Measurements from ENCODE around the gene ADAMTS6. TPM values are rescaled to one million over a fixed set of nuclear protein-coding genes. Genes with fewer than 3 reads are reported as not detected.

Gene ADAMTS6
- total RNA-seq, 2 experiments from 2014 or later = 1.1 to 1.9 TPM

DNA sequence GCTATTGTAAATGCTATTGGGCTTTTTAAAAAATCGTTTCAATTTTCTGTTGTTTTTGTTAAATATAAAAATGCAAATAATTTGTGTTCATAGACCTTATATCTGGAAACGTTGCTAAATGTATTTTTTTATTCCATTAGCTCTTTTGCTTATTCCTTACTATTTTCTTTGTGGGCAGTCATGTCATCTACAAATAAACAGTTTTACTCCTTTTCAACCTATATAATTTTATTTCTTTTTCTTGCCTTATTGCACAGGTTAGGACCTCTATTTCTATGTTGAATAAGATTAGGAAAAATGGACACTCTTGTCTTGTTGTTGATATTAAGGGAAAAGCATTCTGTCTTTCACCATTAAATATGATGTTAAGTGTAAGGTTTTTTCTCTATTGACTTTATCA, 364.2 kb downstream of the ADAMTS6 start:
- H3K9me3 Mint-ChIP-seq = peaks cover 6% of the 10 kb centered on the region
- TF ChIP-seq, protein P1, sequence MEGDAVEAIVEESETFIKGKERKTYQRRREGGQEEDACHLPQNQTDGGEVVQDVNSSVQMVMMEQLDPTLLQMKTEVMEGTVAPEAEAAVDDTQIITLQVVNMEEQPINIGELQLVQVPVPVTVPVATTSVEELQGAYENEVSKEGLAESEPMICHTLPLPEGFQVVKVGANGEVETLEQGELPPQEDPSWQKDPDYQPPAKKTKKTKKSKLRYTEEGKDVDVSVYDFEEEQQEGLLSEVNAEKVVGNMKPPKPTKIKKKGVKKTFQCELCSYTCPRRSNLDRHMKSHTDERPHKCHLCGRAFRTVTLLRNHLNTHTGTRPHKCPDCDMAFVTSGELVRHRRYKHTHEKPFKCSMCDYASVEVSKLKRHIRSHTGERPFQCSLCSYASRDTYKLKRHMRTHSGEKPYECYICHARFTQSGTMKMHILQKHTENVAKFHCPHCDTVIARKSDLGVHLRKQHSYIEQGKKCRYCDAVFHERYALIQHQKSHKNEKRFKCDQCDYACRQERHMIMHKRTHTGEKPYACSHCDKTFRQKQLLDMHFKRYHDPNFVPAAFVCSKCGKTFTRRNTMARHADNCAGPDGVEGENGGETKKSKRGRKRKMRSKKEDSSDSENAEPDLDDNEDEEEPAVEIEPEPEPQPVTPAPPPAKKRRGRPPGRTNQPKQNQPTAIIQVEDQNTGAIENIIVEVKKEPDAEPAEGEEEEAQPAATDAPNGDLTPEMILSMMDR (IDR thresholded peaks at IDR 0.05) = no peak
- POLR2A ChIA-PET = no interaction called here
- CTCF ChIA-PET = interaction anchor here (0.7 to 2.6 kb wide), 3 partner anchors 14 to 42 kb away, joined by 3 to 8 read pairs (median 3); no protein-coding TSS in a partner anchor
- H3K4me3 Mint-ChIP-seq = no peak overlapping the region
- no peaks in the 10 kb centered on the region for H3K36me3 Mint-ChIP-seq (ENCODE audit: low read depth)
- H3K27ac Mint-ChIP-seq = no peak overlapping the region
- ATAC-seq (no peak), DNase-seq (no peak)
- H3K27me3 Mint-ChIP-seq = no peaks in the 10 kb centered on the region
- H3K4me1 Mint-ChIP-seq (ENCODE audit: low read depth) = no peaks in the 10 kb centered on the region
- intact Hi-C loops (cut with micrococcal nuclease) = no loop called here

DNA sequence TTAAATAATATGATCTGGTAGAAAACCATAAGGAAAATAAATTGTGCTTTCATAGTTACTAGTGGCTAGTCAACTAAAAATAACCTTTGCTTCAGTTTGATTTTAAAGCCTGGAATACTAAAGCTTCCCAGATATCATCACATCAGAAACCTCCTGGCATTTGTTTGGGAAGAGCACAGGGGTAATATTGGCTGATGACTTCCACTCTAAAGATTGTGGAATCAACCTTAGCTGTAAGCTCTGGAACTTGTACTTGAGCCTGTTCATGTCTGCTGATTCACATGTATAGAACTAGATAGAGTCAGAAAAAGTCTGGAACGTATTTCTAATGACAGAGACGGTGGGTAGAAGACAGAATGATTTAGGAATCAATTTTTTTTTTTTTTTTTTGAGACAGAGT, 367.9 kb downstream of the ADAMTS6 start:
- intact Hi-C loops (cut with micrococcal nuclease) = no loop called here
- TF ChIP-seq, protein P1 (IDR thresholded peaks at IDR 0.05) = no peak
- no peaks in the 10 kb centered on the region for H3K36me3 Mint-ChIP-seq (ENCODE audit: low read depth)
- H3K4me3 Mint-ChIP-seq = no peak overlapping the region
- ChIA-PET POLR2A (no interaction called here), CTCF (no interaction called here)
- no peaks in the 10 kb centered on the region for H3K4me1 Mint-ChIP-seq (ENCODE audit: low read depth)
- H3K9me3 Mint-ChIP-seq = peaks cover 6% of the 10 kb centered on the region
- DNase-seq (no peak), ATAC-seq (no peak)
- H3K27me3 Mint-ChIP-seq = peaks cover 1% of the 10 kb centered on the region
- H3K27ac Mint-ChIP-seq = no peak overlapping the region

DNA sequence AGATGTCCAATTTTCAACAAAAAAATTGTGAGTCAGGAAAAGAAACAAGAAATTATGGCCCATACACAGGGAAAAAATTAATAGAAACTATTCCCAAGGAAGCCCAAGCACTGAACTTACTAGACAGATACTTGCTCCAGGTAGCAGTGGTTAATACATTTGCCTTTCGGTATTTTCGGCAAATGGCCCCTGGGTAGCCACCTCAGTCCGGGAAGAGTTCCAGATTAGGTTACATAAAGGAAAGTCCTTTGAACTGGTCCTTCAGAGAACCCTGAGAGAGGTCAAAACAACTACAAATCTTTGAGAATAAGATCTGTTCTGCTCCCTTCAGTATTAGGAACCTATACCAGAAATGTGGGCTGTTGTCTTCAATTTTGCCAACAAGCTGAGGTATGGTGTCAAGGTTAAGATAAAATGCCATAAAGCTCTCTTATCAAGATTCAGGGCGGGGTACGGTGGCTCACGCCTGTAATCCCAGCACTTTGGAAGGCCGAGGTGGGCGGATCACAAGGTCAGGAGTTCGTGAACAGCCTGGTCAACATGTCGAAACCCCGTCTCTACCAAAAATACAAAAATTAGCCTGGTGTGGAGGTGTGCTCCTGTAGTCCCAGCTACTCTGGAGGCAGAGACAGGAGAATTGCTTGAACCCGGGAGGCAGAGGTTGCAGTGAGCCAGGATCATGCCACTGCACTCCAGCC, 369.6 kb downstream of the ADAMTS6 start:
- Mint-ChIP-seq H3K4me1 (ENCODE audit: low read depth) (no peaks in the 10 kb centered on the region), H3K27me3 (peaks cover 1% of the 10 kb centered on the region), H3K9me3 (no peaks in the 10 kb centered on the region), H3K27ac (no peak overlapping the region), H3K36me3 (ENCODE audit: low read depth) (no peaks in the 10 kb centered on the region), H3K4me3 (no peak overlapping the region)
- intact Hi-C loops (cut with micrococcal nuclease) = no loop called here
- ChIA-PET POLR2A (no interaction called here), CTCF (interaction anchor here (1.2 to 1.6 kb wide), 2 partner anchors 27 to 79 kb away, joined by 3 read pairs; no protein-coding TSS in a partner anchor)
- ATAC-seq = no peak
- DNase-seq = no peak
- TF ChIP-seq, protein P1 (IDR thresholded peaks at IDR 0.05) = no peak

DNA sequence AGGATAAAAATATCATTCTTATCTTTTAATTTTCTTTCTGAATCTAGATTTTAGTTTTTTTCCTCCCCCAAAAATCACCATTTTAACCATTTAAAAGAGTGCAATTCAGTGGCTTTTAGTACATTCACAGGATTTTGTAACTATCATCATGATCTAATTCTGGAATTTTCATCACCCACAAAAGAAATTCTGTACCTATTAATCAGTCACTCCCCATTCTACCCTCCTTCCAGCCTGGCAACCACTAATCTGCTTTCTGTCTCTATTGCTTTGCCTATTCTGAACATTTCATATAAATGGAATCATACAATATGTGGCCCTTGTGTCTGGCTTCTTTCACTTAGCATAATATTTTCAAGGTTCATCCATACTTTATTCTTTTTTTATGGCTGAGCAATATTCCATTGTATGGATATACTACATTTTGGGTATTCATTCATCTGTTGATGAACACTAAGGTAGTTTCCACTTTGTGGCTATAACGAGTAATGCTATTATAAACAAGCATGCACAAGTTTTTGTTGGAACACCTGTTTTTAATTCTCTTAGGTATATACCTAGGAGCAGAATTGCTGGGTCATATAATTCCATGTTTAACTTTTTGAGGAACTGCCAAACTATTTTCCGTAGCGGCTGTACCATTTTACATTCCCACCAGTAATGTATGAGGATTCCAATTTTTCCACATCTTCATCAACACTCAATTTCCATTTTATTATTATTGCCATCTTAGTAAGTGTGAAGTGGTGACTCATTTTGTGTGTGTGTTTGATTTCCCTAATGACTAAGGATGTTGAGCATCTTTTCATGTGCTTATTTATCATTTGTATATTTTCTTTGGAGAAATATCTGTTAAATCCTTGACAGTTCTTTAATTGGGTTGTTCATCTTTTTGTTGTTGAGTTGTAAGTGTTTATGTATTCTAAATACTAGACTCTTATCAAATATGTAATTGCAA, 372.7 kb downstream of the ADAMTS6 start:
- ATAC-seq (no peak), DNase-seq (no peak)
- Mint-ChIP-seq H3K27ac (no peak overlapping the region), H3K27me3 (peaks cover 1% of the 10 kb centered on the region), H3K9me3 (no peaks in the 10 kb centered on the region), H3K4me3 (no peak overlapping the region), H3K4me1 (ENCODE audit: low read depth) (peaks cover 20% of the 10 kb centered on the region), H3K36me3 (ENCODE audit: low read depth) (no peaks in the 10 kb centered on the region)
- TF ChIP-seq, protein P1 (IDR thresholded peaks at IDR 0.05) = no peak
- ChIA-PET POLR2A (no interaction called here), CTCF (no interaction called here)
- intact Hi-C loops (cut with micrococcal nuclease) = no loop called here
